ENCODE data around the gene MFSD2A.
"Not testable (repeated sequence)": the region's sequence is repeated elsewhere in the genome, so short reads cannot be mapped to it uniquely, and the experiment has no call there.

The MFSD2A gene

DNA sequence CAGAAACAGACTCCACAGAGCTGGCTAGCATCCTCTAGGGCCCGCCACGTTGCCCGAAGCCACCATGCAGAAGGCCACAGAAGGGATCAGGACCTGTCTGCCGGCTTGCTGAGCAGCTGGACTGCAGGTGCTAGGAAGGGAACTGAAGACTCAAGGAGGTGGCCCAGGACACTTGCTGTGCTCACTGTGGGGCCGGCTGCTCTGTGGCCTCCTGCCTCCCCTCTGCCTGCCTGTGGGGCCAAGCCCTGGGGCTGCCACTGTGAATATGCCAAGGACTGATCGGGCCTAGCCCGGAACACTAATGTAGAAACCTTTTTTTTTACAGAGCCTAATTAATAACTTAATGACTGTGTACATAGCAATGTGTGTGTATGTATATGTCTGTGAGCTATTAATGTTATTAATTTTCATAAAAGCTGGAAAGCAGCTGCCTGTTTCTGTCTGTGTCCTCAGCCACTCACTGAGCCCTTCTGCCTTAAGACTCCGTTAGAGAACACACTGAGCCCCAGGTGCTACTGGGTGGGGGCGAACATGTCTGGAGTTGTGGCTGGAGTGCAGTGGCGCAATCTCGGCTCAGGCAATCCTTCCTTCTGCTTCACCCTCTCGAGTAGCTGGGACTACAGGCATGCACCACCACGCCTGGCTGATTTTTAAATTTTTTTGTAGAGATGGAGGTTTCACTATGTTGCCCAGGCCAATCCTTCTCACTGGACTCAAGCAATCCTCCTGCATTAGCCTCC lies 14.8 kb downstream of the MFSD2A start:
- no peak for DNase-seq

DNA sequence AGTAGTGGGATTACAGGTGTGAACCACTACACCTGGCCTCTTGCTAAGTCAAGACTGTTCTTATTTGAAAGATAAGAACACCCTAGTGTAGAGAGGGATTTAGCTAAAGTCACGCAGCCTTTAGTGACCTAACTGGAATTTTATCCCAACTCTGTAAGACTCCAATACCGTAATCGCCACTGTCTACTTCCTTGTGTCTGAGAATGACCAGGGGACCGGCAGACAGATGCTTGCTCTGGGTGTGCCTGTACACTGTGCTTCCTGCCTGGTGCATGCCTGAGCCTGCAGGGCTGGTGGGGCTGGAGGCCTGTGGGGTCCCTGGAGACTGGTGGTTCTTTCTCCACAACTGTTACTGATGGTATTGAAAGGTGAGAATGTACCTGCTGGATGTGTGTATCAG lies 15.3 kb downstream of the MFSD2A start:
- no peak for DNase-seq

DNA sequence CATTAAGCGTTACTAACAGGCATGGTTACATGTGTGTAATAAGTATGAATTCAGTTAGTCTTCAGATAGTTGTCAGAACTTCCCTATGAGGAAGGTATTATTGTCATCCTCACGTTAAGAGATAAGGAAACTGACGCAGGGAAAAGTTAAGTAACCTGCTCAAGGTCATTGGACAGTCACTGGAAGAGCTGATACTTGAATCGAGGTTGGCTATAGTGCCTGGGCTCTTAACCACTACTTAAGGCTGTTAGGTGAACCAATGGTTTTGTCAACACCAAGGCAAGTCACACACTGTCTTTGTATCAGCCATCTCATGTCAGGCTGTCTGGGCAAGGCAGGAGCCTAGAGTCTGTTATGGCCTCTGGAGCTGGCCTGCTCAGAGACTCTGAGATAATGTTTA lies 16.2 kb downstream of the MFSD2A start:
- no peak for DNase-seq

DNA sequence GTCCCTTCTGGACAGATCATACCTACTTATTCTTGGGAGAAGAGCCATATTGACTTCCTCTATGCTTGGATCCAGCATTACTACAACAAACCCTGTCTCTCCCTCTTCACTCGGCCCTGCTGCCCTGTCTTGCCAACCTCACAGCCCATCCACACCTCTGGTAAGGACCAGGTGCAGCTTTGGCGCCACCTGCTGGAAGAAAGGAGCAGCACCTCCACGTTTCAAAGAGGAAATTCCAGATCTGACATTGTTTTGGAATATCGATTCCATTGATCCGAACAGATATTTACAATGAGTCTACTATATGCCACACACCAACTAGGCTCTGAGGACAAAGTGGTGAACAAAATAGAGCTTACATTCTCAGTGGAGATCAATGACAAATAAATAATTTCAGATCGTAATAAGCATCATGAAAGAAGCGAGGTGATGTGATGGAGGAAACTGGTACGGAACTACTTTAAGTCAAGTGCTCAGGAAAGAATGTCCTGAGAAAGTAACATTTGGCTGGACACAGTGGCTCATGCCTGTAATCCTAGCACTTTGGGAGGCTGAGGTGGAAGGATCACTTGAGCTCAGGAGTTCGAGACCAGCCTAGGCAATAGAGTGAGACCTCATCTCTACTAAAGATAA lies 18.7 kb downstream of the MFSD2A start:
- DNase-seq: peak; percentile 52 to 75

DNA sequence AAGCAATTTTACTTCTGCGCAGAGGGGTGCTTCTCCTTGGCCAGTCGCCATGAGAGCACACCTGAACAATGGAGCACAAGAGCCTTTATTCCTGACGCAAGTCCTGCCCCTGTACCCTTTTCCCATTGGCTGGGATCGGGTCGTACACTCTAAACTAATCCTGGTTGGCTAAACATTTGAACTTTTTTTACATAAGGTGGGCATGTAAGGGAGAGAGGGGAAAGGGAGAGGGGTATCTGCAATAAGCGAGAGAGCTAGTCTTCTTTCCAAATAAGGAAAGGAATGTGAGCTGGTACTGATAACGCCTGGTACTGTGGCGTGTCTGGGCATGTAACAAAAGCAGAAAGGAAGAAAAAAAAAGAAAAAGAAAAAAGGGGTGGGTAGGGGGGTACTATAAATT lies 21.8 kb downstream of the MFSD2A start:
- no peak for DNase-seq

DNA sequence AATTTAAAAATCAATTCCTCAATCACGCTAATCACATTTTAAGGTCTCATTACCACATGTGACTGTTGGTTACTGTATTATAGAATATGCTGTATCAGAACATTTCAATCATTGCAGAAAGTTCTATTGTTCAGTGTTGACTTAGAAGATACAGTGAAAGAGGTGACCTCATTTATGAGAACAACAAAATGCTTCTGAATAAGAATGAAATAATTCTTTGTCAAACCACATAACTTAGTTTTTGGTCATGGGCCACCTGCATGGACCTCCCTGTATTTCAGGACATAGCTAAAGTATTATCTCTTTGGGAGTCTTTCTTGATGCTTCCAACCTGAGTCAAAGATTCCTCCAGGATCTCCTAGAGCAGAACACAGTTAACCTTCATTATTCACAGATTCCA lies 22.3 kb downstream of the MFSD2A start:
- DNase-seq: no peak

DNA sequence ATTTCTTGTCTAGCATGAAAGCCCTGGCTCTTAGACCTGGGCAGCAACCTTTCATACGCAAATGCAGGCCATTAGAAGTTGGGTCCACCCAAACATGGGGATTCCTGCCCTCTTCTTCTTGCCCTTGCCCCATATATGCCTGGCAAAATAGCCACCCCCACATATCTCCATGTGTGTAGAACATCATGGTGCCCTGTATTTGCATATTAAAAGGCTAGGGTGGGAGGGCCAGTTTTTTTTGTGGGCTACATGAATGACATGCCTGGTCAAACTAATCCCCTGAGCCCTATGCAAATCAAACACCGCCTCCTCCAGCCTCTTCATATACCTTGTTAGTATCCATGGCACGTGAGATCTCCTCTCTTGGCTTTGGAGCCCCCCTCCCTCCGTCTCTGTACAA lies 24.7 kb downstream of the MFSD2A start:
- no peak for DNase-seq

DNA sequence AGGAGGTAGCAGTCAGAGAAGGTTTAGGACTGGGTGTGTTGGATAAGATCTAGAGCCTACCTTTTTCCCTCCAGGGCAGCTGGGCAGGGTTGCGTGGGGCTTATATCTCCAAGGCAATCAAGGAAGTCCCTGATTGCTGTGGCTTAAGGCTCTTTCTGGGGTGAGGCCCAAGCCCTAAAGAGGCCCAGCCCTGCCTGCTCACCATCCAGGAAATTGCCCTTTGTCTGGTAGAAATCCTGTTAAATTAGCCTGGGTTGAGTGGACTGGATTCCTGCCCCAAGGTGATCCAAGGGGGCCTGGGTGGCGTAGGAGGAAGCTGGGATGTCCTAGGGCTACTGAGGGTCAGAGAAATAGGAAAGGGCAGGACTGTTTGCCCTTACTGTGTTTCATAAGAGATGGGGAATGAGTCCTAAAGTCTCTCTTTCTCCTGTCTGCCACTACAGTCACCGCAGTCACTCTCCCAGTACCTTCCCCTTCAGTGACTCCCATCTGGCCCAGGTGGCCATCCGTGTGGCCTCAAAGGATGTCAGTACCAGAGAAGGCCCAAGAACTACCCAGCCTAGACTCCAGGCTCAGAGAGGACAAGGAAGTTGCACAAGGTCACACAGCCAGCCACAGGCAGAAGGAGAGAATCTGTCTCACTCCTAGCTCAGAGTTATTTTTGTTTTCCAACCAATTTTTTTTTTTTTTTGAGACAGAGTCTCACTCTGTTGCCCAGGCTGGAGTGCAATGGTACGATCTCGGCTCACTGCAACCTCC lies 25.8 kb downstream of the MFSD2A start:
- no peak for DNase-seq

DNA sequence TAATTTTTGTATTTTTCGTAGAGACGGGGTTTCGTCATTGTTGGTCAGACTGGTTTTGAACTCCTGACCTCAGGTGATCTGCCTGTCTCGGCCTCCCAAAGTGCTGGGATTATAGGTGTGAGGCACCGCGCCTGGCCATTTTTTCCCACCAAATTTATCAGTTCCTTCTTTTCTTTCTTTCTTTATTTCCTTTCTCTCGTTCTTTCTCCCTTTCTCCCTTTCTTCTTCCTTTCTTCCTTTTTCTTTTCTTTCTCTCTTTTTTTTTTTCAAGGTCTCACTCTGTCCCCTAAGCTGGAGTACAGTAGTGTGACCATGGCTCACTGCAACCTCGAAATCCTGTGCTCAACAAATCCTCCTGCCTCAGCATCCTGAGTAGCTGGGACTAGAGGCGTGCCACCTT lies 26.4 kb downstream of the MFSD2A start:
- DNase-seq: no peak

DNA sequence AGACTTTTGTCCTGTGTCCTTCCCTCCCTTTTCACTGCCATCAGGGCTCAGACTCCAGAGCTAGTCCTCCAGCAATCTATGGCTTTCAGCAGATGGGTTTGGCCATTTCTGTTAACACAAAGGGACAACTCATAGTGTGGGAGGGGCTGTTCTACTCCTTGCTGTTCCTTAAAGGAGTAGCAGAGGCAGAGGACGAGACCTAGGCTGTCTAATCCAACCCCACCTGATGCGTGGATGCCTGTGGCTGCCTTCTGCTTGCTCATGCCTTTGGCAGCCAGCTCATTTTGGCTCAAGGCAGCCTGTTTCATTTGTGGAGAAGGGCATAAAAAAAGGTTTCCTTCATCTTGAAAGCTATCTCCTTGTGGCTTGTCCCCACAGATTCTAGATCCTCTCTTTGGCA lies 27.0 kb downstream of the MFSD2A start:
- DNase-seq: no peak

DNA sequence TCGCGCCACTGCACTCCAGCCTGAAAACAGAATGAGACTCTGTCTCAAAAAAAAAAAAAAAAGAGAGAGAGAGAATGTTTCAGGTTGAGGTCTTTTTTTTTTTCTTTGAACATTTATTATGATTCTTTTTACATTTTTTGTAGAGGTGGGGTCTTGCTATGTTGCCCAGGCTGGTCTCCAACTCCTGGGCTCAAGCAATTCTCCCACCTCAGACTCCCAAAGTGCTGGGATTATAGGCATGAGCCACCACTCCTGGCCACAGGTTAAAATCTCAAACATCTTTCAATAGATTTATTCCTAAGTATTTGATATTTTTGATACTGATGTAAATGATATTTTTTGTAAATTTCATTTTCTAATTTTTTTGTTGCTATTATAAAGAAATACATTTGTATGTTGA lies 29.5 kb downstream of the MFSD2A start:
- DNase-seq: not testable (repeated sequence)

DNA sequence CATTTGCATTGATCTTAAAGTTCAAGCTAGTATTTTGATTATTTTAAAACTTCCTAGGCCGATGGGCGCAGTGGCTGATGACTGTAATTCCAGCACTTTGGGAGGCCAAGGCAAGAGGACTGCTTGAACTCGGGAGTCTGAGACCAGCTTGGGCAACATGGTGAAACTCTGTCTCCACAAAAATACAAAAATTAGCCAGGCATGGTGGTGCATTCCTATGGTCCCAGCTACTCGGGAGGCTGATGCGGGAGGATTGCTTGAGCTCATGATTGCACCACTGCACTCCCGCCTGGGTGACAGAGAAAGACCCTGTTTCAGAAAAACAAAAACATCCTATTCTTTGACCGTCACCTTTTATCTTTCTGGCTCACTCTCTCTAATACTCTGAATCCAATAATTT lies 30.0 kb downstream of the MFSD2A start:
- DNase-seq: no peak

DNA sequence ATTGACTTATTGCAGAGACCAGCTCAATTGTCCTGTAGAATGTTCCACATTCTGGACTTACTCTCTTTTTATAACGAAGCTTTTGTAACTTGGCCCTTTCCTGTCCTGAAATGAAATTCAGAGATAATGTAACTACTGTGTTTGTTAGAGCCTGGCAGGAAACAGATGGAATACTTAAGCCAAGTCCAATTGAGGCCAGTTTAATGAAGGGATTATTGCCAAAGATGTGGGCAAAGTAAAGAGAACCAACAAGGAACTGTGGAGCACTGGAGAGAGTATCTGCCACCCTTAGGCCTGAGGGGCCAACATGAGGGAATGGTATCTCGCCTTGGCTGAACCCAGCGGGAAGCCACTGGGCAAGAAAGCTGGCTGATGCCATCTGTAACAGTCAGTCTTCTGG lies 32.9 kb downstream of the MFSD2A start:
- DNase-seq: no peak

DNA sequence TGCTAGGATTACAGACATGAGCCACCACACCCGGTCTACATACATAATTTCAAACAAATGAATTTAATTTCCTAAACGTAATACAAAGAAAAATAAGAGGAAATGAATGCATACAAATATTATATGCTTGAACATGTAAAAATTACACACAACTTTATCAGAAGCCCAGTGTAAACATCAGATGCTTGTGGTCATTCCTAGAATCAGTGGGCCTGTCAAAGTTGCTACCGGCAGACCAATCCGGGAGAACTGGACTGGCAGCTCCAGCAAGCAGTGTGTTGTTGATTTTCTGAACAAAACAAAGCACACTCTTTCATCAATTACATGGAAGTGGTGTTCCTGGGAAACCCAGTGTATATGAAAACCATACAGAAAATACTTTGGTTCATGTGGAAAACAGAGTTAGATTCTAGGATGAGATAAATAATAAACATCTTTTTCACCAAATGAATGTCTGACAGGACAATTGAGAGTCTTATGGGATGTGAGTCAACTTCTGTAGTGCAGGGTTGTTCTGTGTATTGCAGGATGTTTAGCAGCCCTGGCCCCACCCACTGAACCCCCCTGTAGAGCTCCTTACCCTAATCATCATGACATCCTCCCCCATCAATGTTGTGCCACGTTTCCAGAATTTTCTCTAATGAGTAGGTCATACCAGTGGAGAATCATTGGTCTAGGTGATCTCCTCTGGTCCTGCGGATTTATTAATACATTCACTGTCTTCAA lies 33.8 kb downstream of the MFSD2A start:
- DNase-seq: no peak

DNA sequence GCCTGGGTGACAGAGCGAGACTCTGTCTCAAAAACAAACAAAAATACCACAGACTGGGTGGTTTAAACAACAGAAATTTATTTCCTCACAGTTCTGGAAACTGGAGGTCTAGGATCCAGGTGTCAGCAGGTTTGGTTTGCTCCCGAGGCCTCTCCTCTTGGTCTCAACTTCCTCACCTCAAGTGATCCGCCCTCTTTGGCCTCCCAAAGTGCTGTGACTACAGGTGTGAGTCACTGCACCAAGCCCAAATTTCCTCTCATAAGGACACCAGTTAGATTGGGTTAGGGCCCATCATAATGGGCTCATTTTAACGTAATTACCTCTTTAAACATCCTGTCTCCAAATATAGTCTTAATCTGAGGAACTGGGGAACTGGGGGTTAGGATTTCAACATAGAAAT lies 35.5 kb downstream of the MFSD2A start:
- DNase-seq: no peak

DNA sequence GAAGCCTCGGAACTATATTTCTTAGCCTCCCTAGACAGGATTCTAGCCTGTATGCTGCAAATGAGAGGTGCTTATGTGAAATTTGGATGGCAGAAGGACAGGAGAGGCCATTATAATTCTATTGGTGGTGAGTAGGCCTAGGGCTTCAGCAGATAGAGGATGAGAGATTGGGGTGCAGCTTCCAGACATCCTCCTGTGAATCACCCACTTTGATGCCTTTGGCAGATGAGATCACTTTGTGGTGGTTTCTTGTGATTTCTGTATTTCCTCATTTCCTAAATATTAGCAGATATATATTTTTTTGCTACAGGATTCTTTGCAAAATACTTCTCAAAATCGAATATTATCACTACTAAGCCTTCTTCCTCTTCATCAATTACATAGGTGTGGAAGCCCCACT lies 37.3 kb downstream of the MFSD2A start:
- DNase-seq: no peak

DNA sequence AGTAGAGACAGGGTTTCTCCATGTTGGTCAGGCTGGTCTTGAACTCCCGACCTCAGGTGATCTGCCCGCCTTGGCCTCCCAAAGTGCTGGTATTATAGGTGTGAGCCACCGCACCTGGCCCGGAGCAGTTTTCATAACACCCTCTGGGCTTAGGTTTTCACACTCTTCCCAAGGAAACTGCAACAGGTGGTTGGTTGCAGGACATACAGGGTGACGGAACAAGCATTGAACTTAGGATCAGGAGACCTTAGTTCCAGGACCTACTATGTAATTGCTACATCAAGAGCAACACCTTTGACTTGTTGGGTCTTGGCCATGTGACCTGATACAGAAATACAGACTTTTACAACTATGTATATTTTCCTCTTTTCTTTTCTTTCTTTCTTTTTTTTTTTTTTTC lies 37.9 kb downstream of the MFSD2A start:
- no peak for DNase-seq

DNA sequence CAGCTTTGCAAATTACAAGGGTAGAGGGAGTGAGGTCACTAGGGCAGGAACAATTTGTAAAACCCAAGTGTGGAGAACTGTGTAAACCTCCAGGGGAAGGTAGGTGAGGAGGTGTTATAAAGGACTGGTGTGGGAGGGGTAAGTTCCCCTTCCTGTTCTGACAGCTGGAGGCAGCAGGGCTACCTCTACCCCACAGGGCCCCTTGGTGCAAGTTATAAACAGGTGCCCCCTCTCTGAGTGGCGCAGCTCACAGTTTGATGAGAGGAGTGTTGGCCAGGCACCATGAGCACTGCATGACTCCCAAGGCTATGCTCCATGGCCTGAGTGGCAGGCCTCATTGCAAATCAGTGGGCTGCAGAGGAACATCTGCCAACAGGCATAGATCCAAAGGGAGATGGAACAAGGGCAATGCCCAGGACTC lies 41.0 kb downstream of the MFSD2A start:
- no peak for DNase-seq

DNA sequence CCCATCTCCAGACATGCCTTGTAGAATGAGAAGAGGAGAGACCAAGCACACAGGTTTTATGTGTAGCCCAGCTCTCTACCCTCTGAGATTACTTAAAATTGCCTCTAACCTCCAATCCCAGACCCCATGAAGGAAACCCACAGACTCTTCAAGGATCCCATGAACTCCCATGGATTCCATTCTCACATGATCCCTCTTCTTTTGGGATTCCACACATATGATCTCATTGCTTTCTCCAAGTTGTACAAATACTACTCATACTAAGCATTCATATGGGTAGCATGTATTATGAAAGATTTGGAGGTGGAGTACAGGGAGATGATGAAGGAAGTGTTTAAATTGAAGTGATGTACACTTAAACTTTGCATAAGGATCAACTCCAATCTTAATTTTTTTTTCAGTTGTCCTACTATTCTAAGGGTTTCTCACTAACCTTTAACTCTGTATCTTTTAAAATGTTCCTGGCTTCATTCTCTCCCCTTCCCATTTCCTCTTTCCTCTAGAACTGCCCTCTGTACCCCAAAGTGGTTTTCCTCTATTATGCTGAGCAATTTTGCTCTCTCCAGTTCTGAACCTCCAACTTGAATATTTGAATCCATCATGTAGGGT lies 41.6 kb downstream of the MFSD2A start:
- no peak for DNase-seq

DNA sequence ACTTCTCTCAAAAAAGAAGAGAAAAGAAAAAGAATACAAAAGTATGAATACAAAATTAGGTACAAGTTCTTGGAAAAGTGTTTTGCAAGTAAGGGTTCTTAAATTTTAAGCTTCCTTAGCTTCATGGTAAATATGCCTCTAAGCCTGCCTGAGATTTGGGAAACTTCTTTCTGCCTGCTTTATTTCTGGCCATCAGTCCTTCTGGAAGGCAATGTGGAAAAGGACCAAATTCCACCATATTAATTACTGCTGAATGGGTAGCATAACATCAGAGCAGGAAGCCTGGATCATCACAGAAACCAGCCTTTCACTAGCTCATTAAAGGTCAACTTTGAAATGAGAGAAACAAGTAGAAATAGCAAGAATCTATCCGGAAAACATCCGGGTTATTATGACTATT lies 46.5 kb downstream of the MFSD2A start:
- no peak for DNase-seq

DNA sequence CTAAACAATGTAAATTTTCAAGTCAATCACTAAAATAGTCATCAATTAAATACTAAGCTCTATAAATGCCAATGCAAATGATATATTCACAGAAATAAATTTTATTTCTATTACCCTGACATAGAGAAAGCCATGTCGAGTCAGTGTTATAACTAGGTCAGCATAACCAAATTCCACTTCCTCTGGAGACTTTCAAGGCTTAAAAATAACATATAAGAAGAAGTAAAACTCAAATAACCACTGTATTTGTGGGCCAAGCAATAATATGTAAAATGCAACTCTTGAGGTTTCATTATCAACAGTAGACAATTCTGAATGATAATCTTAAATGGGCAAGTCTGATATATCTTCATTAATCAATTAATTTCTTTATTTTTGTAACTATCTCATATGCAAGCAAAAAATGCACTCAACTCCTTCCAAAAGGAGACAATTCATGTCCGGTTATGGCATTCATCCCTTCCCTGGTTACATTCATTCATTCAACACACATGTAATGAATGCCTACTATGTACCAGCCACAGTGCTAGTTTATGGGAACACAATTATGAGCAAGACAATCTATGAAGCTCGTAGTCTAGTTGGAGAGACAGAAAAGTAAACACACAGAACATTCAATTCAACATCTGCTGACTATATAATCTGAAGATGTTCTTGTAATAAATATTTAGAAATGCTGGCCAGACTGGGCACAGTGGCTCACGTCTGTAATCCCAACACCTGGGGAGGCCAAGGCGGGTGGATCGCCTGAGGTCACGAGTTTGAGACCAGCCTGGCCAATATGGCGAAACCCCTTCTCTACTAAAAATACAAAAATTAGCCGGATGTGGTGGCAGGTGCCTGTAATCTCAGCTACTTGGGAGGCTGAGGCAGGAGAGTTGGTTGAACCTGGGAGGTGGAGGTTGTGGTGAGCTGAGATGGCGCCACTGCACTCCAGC lies 48.5 kb downstream of the MFSD2A start:
- DNase-seq: no peak

DNA sequence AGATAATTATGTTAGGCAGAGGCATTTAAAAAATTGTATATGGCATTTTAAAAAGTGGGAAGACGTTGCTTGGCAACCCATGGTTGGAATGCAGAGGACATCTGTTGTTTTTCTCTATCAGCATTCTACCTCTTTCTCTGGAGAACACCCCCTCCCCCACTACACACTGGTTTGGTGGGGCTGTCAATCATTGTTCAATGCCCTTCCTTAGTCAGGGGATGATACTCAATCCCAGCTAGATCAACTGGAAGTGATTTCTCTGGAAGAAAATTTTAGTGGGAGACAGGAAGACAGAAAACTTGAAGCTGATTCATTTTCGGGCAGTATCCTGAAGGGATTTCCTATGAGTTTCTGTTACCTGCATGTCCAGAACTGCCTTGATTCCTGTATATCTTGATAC lies 49.9 kb downstream of the MFSD2A start:
- DNase-seq: no peak
